Measurements from ENCODE around the gene CHERP.

GRCh38 chr19:16541526-16542044, 652 bp downstream of the CHERP start:
- TF ChIP-seq ELF4 (IDR thresholded peaks at IDR 0.05) (no peak), TARDBP (IDR thresholded peaks at IDR 0.05) (no peak), BHLHE40 (IDR thresholded peaks at IDR 0.05; ENCODE audit: borderline replicate concordance) (no peak), CTBP1 (IDR thresholded peaks at IDR 0.05; ENCODE audit: borderline replicate concordance) (no peak), PKNOX1 (IDR thresholded peaks at IDR 0.05) (no peak), FOXA1 (IDR thresholded peaks at IDR 0.05) (no peak), NFRKB (IDR thresholded peaks at IDR 0.05) (no peak), HDGF (IDR thresholded peaks at IDR 0.05; ENCODE audit: borderline replicate concordance) (no peak), ZNF384 (IDR thresholded peaks at IDR 0.05) (no peak)
